ENCODE measurements around the gene ERBB2. TPM values are rescaled to one million over a fixed set of nuclear protein-coding genes. Genes with fewer than 3 reads are reported as not detected.
A peak's percentile ranks its signal among the peaks of the same experiment; 100 is the strongest.

Gene ERBB2
- total RNA-seq, 1 experiment from 2014 or later, result 216 TPM

DNA sequence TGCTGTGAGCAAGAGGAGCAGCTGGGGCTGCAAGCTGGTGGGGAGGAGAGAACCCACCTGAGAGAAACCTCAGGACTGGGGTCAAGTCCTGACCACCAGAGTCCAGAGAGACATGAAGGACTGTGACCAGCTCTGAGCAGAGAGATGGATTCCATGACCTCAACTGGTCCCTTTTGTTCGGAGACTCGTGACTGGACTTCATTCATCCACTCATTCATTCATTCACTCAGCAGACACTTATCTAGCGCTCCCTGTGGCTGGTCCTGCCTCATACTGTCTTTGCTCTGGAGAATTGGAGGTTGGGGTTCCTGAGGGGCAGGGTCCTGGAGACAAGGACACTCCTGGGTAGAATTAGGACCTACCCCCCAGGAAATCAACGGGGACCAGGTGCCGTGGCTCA is 4.0 kb downstream of the ERBB2 start:
- WGBS (ENCODE audit: extremely low coverage, insufficient read length, low lambda C conversion rate), result no CpG with 5 or more reads among the region's 5 CpGs
- Histone ChIP-seq H3K23ac (ENCODE audit: insufficient read length, low read depth, low read length) (no peak overlapping the region), H4K20me1 (ENCODE audit: control insufficient read depth, insufficient read depth, insufficient read length) (no peaks in the 10 kb centered on the region), H3K4me2 (ENCODE audit: insufficient read depth, insufficient read length, low read length) (no peak overlapping the region), H2AFZ (ENCODE audit: low read length) (no peak overlapping the region), H2BK15ac (ENCODE audit: low read depth, low read length) (no peak overlapping the region), H3K9me3 (ENCODE audit: control insufficient read depth, low read depth, low read length) (no peaks in the 10 kb centered on the region), H4K8ac (replicated peaks; ENCODE audit: insufficient read length, low read depth, low read length) (no peak overlapping the region), H3K4me1 (ENCODE audit: insufficient read depth, low read length) (peaks cover 16% of the 10 kb centered on the region), H3K18ac (ENCODE audit: insufficient read length, low read depth, low read length) (no peak overlapping the region), H3K27ac (ENCODE audit: insufficient read length, low read depth, low read length) (no peak overlapping the region), H2BK120ac (ENCODE audit: low read depth, low read length, poor library complexity, severe bottlenecking) (no peak overlapping the region), H4K5ac (ENCODE audit: insufficient read length, low read depth, low read length) (no peak overlapping the region), H3K4ac (ENCODE audit: low read depth, low read length) (no peak overlapping the region), H3K23me2 (ENCODE audit: insufficient read length, low read depth, low read length, poor library complexity, severe bottlenecking) (peaks cover 8% of the 10 kb centered on the region), H2BK20ac (ENCODE audit: low read depth, low read length, poor library complexity, severe bottlenecking) (no peak overlapping the region), H3K79me1 (ENCODE audit: insufficient read depth, low read depth, low read length, poor library complexity, severe bottlenecking) (no peaks in the 10 kb centered on the region), H2BK12ac (ENCODE audit: insufficient read length, low read depth, low read length) (no peak overlapping the region), H3K79me2 (ENCODE audit: insufficient read depth, low read length) (peaks cover 51% of the 10 kb centered on the region), H3K27me3 (ENCODE audit: insufficient read depth, low read length) (no peaks in the 10 kb centered on the region), H2AK5ac (ENCODE audit: insufficient read length, low read length) (no peak overlapping the region), H3K56ac (ENCODE audit: insufficient read length, low read depth, low read length) (no peak overlapping the region), H3K14ac (ENCODE audit: insufficient read depth, low read length) (no peak overlapping the region), H2BK5ac (ENCODE audit: insufficient read length, low read length) (no peak overlapping the region), H3T11ph (ENCODE audit: low read length) (no peak overlapping the region), H3K9ac (ENCODE audit: extremely low read depth, insufficient read length, low read length) (no peak overlapping the region), H4K91ac (ENCODE audit: insufficient read length, low read depth, low read length) (no peak overlapping the region)
- H3K4me3 Mint-ChIP-seq, result peak overlapping the region in 1 of 2 experiments; percentile 65; a peak in 3 of 5 replicates
- DNase-seq, result no peak
- no peaks in the 10 kb centered on the region for H3K9me3 Mint-ChIP-seq
- H3K27ac Mint-ChIP-seq, result peak overlapping the region in 2 of 3 experiments; percentile 6 to 90; a peak in 3 of 7 replicates
- peaks cover 32 to 56% (median 42%) of the 10 kb centered on the region in 3 experiments for H3K36me3 Mint-ChIP-seq (ENCODE audit: insufficient read depth in 1 of 3, low read depth in 3 of 3)
- no peaks in the 10 kb centered on the region; the same call in 1 of the 2 replicates for H3K27me3 Mint-ChIP-seq (ENCODE audit: low read depth)
- TF ChIP-seq, protein P1, sequence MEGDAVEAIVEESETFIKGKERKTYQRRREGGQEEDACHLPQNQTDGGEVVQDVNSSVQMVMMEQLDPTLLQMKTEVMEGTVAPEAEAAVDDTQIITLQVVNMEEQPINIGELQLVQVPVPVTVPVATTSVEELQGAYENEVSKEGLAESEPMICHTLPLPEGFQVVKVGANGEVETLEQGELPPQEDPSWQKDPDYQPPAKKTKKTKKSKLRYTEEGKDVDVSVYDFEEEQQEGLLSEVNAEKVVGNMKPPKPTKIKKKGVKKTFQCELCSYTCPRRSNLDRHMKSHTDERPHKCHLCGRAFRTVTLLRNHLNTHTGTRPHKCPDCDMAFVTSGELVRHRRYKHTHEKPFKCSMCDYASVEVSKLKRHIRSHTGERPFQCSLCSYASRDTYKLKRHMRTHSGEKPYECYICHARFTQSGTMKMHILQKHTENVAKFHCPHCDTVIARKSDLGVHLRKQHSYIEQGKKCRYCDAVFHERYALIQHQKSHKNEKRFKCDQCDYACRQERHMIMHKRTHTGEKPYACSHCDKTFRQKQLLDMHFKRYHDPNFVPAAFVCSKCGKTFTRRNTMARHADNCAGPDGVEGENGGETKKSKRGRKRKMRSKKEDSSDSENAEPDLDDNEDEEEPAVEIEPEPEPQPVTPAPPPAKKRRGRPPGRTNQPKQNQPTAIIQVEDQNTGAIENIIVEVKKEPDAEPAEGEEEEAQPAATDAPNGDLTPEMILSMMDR (conservative IDR thresholded peaks at IDR 0.05), result no peak
- H3K4me1 Mint-ChIP-seq, result peaks cover 52 to 63% of the 10 kb centered on the region in 2 experiments
